BJ (cell line): ENCODE results near the gene MRPL52. TPM values are rescaled to one million over a fixed set of nuclear protein-coding genes. Genes with fewer than 3 reads are reported as not detected.
"Not testable (repeated sequence)": the region's sequence is repeated elsewhere in the genome, so short reads cannot be mapped to it uniquely, and the experiment has no call there.

Experiments used
- CTCF ChIA-PET: fragments of 350-600 bp; formaldehyde crosslinking; extraction: SDS; loops from one replicate; lab custom pipeline; 2021; ENCODE audit warnings: antibody characterized with exemption, inconsistent platforms; lab: Yijun Ruan, JAX
- POLR2A ChIA-PET: fragments of 300-600 bp; sonication (Branson Sonifier 250); formaldehyde crosslinking; extraction: SDS; loops from one replicate; lab custom pipeline; 2021; ENCODE audit warnings: antibody characterized with exemption; lab: Charles Lee
- DNase-seq: peaks from one replicate; pipeline ENCODE4 v3.0.0-alpha.2; 2011; ENCODE audit warnings: low read depth
- H3K27me3 ChIP-seq: 2 replicates; pipeline ENCODE4 v1.6.0; 2011; ENCODE audit warnings: low read length; ENCODE audit not compliant: control insufficient read depth, insufficient read depth
- H3K36me3 ChIP-seq: 2 replicates; pipeline ENCODE4 v1.5.1; 2011; ENCODE audit warnings: low read length; ENCODE audit not compliant: control insufficient read depth, insufficient read depth
- H3K4me3 ChIP-seq: 2 replicates; pipeline ENCODE4 v1.5.1; 2011; ENCODE audit warnings: low read depth, mild to moderate bottlenecking, control low read depth, low read length
- polyA plus RNA-seq: library from polyadenylated mRNA; depleted of rRNA; stranded (reverse); fragments of >200 nt; gene quantifications from 2 replicates; pipeline ENCODE4 v1.2.3, GENCODE V29; 2011
- TF ChIP-seq, protein P1 (sequence below): IDR thresholded peaks from 2 replicates; pipeline ENCODE4 v1.5.1; 2011; ENCODE audit warnings: low read depth, mild to moderate bottlenecking, control low read depth, inconsistent platforms, low read length, moderate library complexity; ENCODE audit not compliant: insufficient read depth

MRPL52 gene
- polyA plus RNA-seq, 1 experiment: 66.7 TPM

DNA sequence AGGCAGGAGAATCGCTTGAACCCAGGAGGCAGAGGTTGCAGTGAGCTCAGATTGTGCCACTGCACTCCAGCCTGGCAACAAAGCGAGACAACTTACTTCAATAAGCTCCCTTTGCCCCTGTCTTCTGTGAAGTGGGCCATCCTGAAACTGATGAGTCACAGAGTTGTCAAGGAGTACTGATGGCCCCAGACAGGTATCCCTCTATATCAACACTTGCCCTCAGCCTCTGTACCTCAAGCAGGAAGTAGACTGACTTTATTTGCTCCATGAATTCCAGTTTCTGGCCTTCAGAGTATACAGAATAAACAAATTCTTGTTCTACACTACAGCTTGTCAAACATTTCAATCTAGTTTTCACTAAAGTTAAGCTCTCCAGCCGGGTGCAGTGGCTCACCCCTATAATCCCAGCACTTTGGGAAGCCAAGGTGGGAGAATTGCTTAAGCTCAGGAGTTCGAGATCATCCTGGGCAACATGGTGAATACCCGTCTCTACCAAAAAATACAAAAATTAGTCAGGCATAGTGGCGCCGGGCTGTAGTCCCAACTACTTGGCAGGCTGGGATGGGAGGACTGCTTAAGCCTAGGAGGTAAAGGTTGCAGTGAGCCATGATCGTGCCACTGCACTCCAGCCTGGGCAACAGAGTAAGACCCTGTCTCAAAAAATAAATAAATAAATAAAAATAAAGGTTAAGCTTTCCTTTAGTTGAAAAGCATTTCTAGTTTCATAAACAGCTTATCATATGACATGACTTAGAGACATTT is 25.5 kb downstream of the MRPL52 start:
- no peak for DNase-seq
- TF ChIP-seq, protein P1, sequence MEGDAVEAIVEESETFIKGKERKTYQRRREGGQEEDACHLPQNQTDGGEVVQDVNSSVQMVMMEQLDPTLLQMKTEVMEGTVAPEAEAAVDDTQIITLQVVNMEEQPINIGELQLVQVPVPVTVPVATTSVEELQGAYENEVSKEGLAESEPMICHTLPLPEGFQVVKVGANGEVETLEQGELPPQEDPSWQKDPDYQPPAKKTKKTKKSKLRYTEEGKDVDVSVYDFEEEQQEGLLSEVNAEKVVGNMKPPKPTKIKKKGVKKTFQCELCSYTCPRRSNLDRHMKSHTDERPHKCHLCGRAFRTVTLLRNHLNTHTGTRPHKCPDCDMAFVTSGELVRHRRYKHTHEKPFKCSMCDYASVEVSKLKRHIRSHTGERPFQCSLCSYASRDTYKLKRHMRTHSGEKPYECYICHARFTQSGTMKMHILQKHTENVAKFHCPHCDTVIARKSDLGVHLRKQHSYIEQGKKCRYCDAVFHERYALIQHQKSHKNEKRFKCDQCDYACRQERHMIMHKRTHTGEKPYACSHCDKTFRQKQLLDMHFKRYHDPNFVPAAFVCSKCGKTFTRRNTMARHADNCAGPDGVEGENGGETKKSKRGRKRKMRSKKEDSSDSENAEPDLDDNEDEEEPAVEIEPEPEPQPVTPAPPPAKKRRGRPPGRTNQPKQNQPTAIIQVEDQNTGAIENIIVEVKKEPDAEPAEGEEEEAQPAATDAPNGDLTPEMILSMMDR: no peak
- no peaks in the 10 kb centered on the region for H3K36me3 ChIP-seq
- no peaks in the 10 kb centered on the region for H3K27me3 ChIP-seq
- ChIA-PET CTCF (interaction anchor here (1.0 to 10.6 kb wide), 15 partner anchors 9 to 299 kb away, joined by 3 to 246 read pairs (median 26); partner anchors contain the start of genes LRP10, MMP14 and MRPL52), POLR2A (no interaction called here)
- H3K4me3 ChIP-seq: no peak overlapping the region

DNA sequence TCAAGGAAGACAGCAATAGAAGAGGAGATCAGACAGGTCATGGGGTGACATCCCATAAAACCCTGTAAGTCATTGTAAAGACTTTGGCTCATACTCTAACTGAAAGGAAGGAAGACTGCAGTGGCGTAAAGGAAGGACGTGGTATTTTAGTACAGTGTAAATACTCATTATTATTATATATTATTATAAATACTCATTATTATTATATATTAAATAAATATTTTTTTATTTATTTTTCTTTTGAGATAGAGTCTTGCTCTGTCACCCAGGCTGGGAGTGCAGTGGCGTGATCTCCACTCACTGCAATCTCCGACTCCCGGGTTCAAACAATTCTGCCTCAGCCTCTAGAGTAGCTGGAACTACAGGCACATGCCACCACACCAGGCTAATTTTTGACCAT is 26.7 kb downstream of the MRPL52 start:
- ChIA-PET CTCF (interaction anchor here (1.6 to 7.7 kb wide), 3 partner anchors 16 to 199 kb away, joined by 4 to 69 read pairs (median 34); partner anchors contain the start of gene LRP10), POLR2A (no interaction called here)
- Histone ChIP-seq H3K36me3 (no peaks in the 10 kb centered on the region), H3K27me3 (no peaks in the 10 kb centered on the region), H3K4me3 (no peak overlapping the region)
- DNase-seq: no peak
- TF ChIP-seq, protein P1: no peak

DNA sequence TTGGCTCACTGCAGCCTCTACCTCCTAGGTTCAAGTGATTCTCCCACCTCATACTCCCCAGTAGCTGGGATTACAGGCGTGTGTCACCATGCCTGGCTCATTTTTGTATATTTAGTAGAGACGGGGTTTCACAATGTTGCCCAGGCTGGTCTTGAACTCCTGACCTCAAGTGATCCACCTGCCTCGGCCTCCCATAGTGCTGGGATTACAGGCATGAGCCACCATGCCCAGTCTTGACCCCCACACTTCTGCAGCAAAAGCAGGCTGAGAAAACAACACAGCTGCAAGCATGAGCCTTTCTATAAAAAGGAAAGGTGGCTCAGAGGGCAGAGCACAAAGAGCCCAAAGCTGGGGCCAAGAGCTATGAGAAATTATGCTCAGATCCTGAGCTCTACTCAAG is 30.7 kb downstream of the MRPL52 start:
- H3K36me3 ChIP-seq, H3K4me3 ChIP-seq, POLR2A ChIA-PET, H3K27me3 ChIP-seq, DNase-seq: not testable (repeated sequence)
- CTCF ChIA-PET: interaction anchor here (0.9 to 6.8 kb wide), 5 partner anchors 10 to 321 kb away, joined by 3 to 34 read pairs (median 5); partner anchors contain the start of gene LRP10

DNA sequence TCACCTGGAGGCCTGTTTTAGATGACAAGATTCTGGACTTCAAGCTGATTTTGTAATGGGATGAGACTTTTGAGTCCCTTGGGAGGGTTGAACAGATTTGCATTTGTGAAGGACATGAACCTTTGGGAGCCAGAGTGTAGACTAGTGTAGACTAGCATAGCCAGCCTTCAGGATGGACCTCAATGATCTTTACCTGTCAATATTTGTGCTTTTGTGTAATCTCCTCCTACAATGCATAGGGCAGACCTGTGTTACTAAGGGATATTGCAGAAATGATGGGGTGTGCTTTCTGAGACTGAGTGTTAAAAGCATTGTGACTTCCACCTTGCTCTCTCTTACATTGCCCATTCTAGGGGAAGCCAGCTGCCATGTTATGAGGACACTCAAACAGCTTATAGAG is 32.0 kb downstream of the MRPL52 start:
- no peaks in the 10 kb centered on the region; the same call in 1 of the 2 replicates for H3K27me3 ChIP-seq
- ChIA-PET CTCF (interaction anchor here (0.8 to 6.8 kb wide), 5 partner anchors 8 to 305 kb away, joined by 3 to 44 read pairs (median 9); partner anchors contain the start of genes LRP10 and OXA1L), POLR2A (no interaction called here)
- no peak overlapping the region for H3K4me3 ChIP-seq
- TF ChIP-seq, protein P1: no peak
- no peak for DNase-seq
- no peaks in the 10 kb centered on the region for H3K36me3 ChIP-seq

DNA sequence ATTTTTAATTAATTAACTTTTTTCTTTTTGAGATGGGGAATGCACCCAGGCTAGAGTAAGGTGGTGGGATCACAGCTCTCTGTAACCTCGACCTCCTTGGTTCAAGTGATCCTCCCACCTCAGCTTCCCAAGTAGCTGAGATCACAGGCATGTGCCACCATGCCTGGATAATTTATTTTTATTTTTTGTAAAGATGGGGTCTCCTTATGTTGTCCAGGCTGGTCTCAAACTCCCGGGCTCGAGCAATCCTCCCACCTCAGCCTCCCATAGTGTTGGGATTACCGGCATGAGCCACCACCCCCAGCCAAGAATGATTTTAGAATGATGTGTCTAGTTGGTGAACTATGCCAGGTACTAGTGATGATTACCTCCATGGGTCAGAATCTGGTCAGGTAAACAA is 35.3 kb downstream of the MRPL52 start:
- CTCF ChIA-PET: interaction anchor here (1.4 to 6.0 kb wide), 4 partner anchors 12 to 295 kb away, joined by 4 to 44 read pairs (median 5); no protein-coding TSS in a partner anchor
- DNase-seq: no peak
- POLR2A ChIA-PET: no interaction called here

More for the DNA sequence above, 35.3 kb downstream of the MRPL52 start:
- no peaks in the 10 kb centered on the region; the same call in 1 of the 2 replicates for H3K27me3 ChIP-seq
- H3K36me3 ChIP-seq: no peaks in the 10 kb centered on the region
- TF ChIP-seq, protein P1: no peak
- no peak overlapping the region for H3K4me3 ChIP-seq
